ENCODE results near the gene LYAR. TPM values are rescaled to one million over a fixed set of nuclear protein-coding genes. Genes with fewer than 3 reads are reported as not detected.
A peak's percentile ranks its signal among the peaks of the same experiment; 100 is the strongest.

LYAR gene
- 93.9 and 95.5 TPM in 2 replicates for total RNA-seq

DNA sequence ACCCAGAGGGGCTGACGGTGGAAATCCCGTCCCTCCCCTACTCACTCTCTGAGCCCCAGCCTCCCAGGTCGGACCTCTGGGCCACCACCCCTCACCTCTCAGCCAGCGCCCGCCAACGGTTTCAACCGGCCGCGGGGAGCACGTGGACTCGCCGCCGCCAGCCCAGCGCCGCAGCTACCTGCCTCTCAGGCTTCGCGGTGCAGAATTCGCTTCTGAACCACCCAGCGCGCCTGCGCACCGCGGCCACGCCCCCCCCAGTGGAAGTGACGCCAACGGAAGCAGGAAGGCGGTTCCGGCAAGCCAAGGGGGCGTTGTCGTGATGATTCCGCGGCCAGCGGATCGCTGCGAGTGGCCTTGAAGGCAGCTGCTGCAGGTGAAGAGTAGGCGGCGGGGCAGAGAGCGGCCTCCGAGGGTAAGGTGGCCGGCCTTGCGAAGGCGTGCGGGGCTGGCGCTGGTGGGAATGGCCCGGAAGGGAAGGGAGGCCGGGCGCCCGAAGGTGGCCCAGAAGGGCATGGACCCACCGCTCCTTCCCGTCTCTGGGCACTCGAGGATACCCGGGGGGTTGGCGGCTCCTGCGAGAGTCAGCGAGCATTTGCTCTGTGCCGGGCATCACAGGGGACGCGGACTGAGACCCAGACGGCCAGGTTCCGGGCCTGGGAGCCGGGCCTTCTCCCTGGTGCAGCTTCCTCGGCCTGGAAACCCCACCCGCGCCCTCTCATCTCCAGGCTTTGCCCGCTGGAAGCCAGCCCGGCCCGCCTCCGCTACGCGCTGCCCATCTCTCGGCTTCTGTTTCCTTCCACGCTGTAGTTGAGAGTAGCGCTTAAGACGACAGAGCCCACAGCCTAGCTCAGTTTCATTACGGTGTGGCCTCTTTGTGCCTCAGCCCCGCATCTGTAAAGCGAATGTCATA lies at the start of gene LYAR, which contains the start of gene ZBTB49:
Gene LYAR, minus strand, starts transcription at position 214 of the 910 bp plus-strand sequence. CDS start 6,412 bp downstream, outside the sequence.
Gene ZBTB49, plus strand, starts transcription at position 311 of the 910 bp plus-strand sequence. CDS start 9,695 bp downstream, outside the sequence.
- H3K9me3 Mint-ChIP-seq = no peaks in the 10 kb centered on the region
- peak within 1 kb of the TSS; percentile 99 for H3K4me3 Mint-ChIP-seq
- peaks cover 24% of the 10 kb centered on the region for H3K36me3 Mint-ChIP-seq (ENCODE audit: low read depth)
- H3K4me1 Mint-ChIP-seq = peaks cover 41% of the 10 kb centered on the region
- peak within 1 kb of the TSS; percentile 95 for H3K27ac Mint-ChIP-seq
- H3K27me3 Mint-ChIP-seq = no peaks in the 10 kb centered on the region
- DNase-seq = peak; percentile 100
- intact Hi-C loops (cut with micrococcal nuclease) = loop anchor here (1.0 to 2.0 kb wide), 3 partner anchors 42 to 253 kb away; partner anchors contain the start of genes STX18 and TMEM128

DNA sequence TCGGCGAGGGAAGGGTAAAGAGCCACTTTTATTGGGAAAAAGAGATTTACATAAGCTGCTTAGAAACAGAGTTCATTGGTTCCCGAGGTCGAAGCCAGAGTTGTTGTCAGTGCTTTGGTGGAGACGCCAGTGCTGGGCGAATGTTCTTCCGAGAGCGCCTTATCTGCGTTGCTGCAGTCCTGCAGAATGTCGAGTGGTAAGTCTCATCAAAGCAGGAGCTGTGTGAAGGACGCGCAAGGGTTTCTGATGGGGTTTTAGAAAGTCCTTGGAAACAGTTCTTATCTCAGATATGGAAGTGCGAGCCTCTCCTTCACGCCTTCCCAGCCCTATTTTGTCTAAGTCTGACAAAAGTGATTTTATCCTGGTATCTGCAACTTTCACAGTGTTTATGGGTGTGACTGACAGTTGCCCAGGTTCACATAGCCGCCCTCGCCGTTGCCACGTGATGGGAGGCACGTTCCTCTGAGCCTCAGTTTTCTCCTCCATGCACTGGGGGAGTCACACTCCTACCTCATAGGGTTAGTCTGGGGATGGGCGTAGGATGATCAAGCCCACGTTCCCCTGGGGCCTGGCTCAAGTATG lies 49.6 kb upstream of the LYAR start:
- Mint-ChIP-seq H3K27me3 (no peaks in the 10 kb centered on the region), H3K9me3 (no peaks in the 10 kb centered on the region), H3K4me3 (no peak overlapping the region), H3K4me1 (peaks cover 2% of the 10 kb centered on the region), H3K27ac (no peak overlapping the region), H3K36me3 (ENCODE audit: low read depth) (no peaks in the 10 kb centered on the region)
- DNase-seq = no peak
- intact Hi-C loops (cut with micrococcal nuclease) = no loop called here

DNA sequence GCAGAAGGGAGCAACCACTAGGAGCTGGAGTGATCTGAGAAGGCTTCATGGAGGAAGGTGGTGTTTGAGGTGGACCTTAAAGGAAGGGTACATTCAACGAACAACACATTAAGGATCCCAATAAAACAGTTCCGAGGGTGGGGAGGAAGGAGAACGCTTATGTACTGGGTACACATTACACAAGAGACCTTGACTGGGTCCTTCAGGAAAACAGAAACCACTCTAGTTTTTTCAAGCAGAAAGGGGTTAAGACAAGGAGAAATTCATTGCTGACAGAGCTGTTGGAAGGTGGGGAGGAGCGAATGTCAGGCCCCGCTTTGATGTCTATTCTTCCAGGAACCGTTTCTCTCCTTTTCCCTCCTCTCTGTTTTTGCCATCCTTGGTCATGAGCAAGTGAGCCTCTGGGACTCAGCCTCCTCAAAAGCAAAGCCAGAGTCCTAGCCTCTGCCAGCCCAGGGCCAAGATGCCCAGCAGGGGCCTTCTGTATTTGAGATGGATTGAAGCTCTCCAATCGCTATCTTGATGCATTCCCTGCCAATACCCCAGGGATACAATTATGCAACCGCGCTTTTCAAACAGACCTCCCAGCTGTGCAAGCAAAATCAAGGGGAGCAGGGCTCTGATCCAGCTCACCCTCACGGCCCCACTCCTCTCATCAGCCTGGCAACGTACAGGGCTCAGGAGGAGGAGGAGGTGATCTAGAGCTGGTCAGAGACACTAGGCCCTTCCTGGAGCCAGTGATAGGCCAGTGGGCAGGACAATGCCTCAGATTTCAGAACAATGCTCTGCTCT lies 48.5 kb upstream of the LYAR start:
- intact Hi-C loops (cut with micrococcal nuclease) = no loop called here
- Mint-ChIP-seq H3K36me3 (ENCODE audit: low read depth) (no peaks in the 10 kb centered on the region), H3K4me3 (no peak overlapping the region), H3K4me1 (peaks cover 2% of the 10 kb centered on the region), H3K9me3 (no peaks in the 10 kb centered on the region), H3K27me3 (no peaks in the 10 kb centered on the region), H3K27ac (no peak overlapping the region)
- no peak for DNase-seq

DNA sequence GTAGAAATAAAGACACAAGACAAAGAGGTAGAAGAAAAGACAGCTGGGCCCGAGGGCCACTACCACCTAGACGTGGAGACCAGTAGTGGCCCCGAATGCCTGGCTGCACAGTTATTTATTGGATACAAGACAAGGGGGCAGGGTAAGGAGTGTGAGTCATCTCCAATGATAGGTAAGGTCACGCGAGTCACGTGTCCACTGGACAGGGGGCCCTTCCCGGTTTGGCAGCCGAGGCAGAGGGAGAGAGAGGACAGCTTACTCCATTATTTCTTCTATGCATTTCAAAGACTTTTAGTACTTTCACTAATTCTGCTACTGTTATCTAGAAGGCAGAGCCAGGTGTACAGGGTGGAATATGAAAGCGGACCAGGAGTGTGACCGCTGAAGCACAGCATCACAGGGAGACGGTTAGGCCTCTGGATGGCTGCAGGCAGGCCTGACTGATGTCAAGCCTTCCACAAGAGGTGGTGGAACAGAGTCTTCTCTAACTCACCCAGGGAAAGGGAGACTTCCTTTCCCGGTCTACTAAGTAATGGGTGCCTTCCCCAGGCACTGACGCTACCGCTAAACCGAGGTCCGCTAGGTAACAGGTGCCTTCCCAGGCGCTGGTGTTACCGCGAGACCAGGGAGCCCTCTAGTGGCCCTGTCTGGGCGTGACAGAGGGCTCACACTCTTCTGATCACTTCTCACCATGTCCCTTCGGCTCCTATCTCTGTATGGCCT lies 45.0 kb upstream of the LYAR start:
- H3K4me1 Mint-ChIP-seq = peaks cover 2% of the 10 kb centered on the region
- intact Hi-C loops (cut with micrococcal nuclease) = loop anchor here (1.0 to 2.0 kb wide), 3 partner anchors 44 to 83 kb away; partner anchors contain the start of genes LYAR and ZBTB49
- H3K36me3 Mint-ChIP-seq (ENCODE audit: low read depth) = no peaks in the 10 kb centered on the region
- no peak overlapping the region for H3K4me3 Mint-ChIP-seq
- H3K27me3 Mint-ChIP-seq = no peaks in the 10 kb centered on the region
- DNase-seq = peak; percentile 92
- H3K27ac Mint-ChIP-seq = no peak overlapping the region
- no peaks in the 10 kb centered on the region for H3K9me3 Mint-ChIP-seq

DNA sequence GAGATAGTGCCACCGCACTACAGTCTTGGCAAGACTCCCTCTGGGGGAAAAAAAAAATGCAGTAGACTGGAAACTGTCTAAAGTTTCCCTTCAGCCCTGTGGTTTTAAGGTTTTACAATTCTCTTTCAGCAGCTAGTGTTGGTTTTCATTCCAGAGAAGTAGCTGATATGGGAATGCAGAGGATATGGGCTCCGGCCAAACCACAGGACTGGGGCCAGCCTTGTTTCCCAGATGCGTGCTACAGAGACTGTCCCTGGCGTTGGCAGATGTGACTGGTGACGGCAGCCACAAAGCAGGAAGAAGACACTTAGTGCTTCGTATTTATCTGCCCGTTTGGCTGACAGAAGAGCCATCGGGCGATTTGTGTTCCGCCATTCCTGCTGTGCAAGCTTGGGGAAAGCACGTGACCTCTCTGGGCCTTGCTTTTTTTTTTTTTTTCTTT lies 43.3 kb upstream of the LYAR start:
- no peaks in the 10 kb centered on the region for H3K27me3 Mint-ChIP-seq
- no peaks in the 10 kb centered on the region for H3K36me3 Mint-ChIP-seq (ENCODE audit: low read depth)
- H3K4me3 Mint-ChIP-seq = no peak overlapping the region
- no peak for DNase-seq
- intact Hi-C loops (cut with micrococcal nuclease) = no loop called here
- peaks cover 2% of the 10 kb centered on the region for H3K4me1 Mint-ChIP-seq
- no peak overlapping the region for H3K27ac Mint-ChIP-seq
- H3K9me3 Mint-ChIP-seq = no peaks in the 10 kb centered on the region

DNA sequence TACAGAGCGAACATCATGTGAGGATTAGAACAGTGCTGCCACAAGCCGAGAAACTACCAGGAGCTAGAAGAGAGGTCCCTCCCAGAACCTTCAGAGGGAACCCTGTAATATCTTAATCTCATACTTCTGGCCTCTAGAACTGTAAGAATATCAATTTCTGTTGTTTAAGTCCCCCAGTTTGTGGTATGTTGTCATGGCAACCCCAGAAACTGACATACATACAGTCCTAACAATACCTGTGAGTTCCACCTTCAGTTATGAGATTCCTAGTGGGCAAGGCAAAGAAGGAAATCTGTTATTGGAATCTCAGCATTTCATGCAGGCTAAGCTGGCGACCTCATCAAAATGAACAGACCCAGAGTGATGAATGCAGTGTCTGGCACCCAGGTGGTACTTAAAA lies 42.6 kb upstream of the LYAR start:
- no peak overlapping the region for H3K4me3 Mint-ChIP-seq
- DNase-seq = no peak
- H3K36me3 Mint-ChIP-seq (ENCODE audit: low read depth) = no peaks in the 10 kb centered on the region
- no peaks in the 10 kb centered on the region for H3K9me3 Mint-ChIP-seq
- no peak overlapping the region for H3K27ac Mint-ChIP-seq
- no peaks in the 10 kb centered on the region for H3K27me3 Mint-ChIP-seq
- intact Hi-C loops (cut with micrococcal nuclease) = no loop called here
- peaks cover 2% of the 10 kb centered on the region for H3K4me1 Mint-ChIP-seq

- DNase-seq = no peak
- Mint-ChIP-seq H3K4me1 (peaks cover 2% of the 10 kb centered on the region), H3K27me3 (no peaks in the 10 kb centered on the region), H3K4me3 (no peak overlapping the region), H3K36me3 (ENCODE audit: low read depth) (no peaks in the 10 kb centered on the region), H3K27ac (no peak overlapping the region), H3K9me3 (no peaks in the 10 kb centered on the region)
- intact Hi-C loops (cut with micrococcal nuclease) = no loop called here
Observed at GRCh38 chr4:4330794-4331193, 40.8 kb upstream of the LYAR start.

DNA sequence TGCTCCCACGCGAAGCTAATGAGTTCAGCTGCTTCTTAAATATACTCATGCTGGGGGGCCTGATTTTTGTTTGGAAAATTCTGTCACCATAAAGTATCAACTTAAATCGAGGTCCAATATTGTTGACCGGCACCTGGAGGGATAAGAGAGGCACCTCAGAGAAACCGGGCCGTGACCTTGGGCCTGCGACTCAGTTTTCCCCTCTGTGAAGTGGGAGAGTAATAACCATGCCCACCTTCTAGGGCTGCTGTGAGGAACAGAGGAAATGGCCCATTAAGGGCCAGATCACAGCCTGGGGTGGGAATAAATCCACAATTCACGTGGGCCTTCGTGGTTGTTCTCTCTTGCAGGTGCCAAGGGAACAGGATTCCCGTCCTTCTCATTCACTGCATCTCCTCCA lies 39.5 kb upstream of the LYAR start:
- no peak for DNase-seq
- Mint-ChIP-seq H3K4me3 (no peak overlapping the region), H3K4me1 (no peaks in the 10 kb centered on the region)

DNA sequence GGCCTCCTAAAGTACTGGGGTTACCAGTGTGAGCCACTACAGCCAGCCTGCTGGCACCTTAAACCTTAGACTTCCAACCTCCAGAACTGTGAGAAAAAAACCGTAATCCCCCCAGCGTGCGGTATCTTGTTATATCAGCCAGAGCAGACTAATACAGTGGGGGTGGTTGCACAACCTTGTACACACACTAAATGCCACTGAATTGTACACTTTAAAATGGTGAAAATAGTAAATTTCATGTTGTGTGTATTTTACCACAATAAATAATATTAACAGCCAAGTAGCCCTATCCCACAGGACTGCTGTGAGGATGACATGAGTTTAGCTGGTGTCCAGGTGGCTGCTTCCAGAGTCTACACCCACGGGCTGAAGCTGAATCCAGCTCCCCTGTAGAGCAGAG lies 38.9 kb upstream of the LYAR start:
- H3K27me3 Mint-ChIP-seq = no peaks in the 10 kb centered on the region
- H3K4me1 Mint-ChIP-seq = peaks cover 1% of the 10 kb centered on the region
- no peaks in the 10 kb centered on the region for H3K36me3 Mint-ChIP-seq (ENCODE audit: low read depth)
- no peak for DNase-seq
- no peak overlapping the region for H3K27ac Mint-ChIP-seq
- no peaks in the 10 kb centered on the region for H3K9me3 Mint-ChIP-seq
- intact Hi-C loops (cut with micrococcal nuclease) = no loop called here
- H3K4me3 Mint-ChIP-seq = no peak overlapping the region

More for the DNA sequence above, 39.5 kb upstream of the LYAR start:
- no peaks in the 10 kb centered on the region for H3K36me3 Mint-ChIP-seq (ENCODE audit: low read depth)
- H3K27me3 Mint-ChIP-seq = no peaks in the 10 kb centered on the region
- no peaks in the 10 kb centered on the region for H3K9me3 Mint-ChIP-seq
- intact Hi-C loops (cut with micrococcal nuclease) = no loop called here
- no peak overlapping the region for H3K27ac Mint-ChIP-seq

DNA sequence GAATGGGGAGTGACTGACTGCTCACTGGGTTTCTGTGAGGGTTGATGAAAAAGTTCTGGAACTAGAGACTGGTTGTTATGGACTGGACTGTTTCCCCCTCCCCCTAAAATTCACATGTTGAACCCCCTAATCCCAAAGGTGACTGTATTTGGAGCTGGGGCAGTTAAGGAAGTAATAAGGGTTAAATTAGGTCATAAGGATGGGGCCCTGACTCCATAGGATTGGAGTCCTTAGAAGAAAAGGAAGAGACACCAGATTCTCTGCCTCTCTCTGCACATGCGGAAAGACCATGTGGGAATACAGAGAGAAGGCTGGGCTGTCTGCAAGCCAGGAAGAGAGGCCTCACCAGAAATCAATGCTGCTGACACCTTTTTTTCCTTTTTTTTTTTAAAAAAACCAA lies 38.3 kb upstream of the LYAR start:
- Mint-ChIP-seq H3K27me3 (no peaks in the 10 kb centered on the region), H3K36me3 (ENCODE audit: low read depth) (no peaks in the 10 kb centered on the region), H3K4me1 (peaks cover 3% of the 10 kb centered on the region), H3K9me3 (no peaks in the 10 kb centered on the region), H3K27ac (no peak overlapping the region), H3K4me3 (no peak overlapping the region)
- DNase-seq = no peak
- intact Hi-C loops (cut with micrococcal nuclease) = no loop called here

GRCh38 chr4:4327652-4328121 lies 37.7 kb upstream of the LYAR start:
- Mint-ChIP-seq H3K27ac (no peak overlapping the region), H3K36me3 (ENCODE audit: low read depth) (peaks cover 1% of the 10 kb centered on the region), H3K4me3 (no peak overlapping the region), H3K4me1 (peaks cover 3% of the 10 kb centered on the region), H3K27me3 (no peaks in the 10 kb centered on the region), H3K9me3 (no peaks in the 10 kb centered on the region)
- intact Hi-C loops (cut with micrococcal nuclease) = no loop called here
- no peak for DNase-seq

- no peak for DNase-seq
- H3K36me3 Mint-ChIP-seq (ENCODE audit: low read depth) = peaks cover 5% of the 10 kb centered on the region
- no peak overlapping the region for H3K27ac Mint-ChIP-seq
Observed at GRCh38 chr4:4326166-4326565, 36.2 kb upstream of the LYAR start.

DNA sequence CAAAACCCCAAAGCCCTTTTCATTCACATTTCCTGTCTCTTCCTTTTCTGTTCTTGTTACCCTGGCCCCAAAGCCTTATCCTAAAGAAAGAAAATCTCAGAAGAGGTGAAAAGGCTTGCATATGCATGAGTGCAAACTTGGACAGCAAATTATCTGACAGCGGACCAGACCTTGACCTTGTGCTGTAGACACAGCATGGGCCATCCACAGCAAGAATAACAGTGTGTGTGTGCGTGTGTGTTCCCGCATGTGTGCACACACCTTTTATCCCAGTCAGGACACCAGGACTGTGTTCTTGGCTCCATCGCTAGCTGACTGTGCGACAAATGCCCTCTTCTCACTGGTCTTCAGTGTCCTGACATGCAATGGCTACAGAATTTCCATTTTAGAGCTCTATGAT lies 35.4 kb upstream of the LYAR start:
- Mint-ChIP-seq H3K4me1 (peaks cover 3% of the 10 kb centered on the region), H3K27me3 (no peaks in the 10 kb centered on the region), H3K27ac (no peak overlapping the region), H3K9me3 (no peaks in the 10 kb centered on the region), H3K36me3 (ENCODE audit: low read depth) (peaks cover 8% of the 10 kb centered on the region), H3K4me3 (no peak overlapping the region)
- no peak for DNase-seq
- intact Hi-C loops (cut with micrococcal nuclease) = no loop called here

More at GRCh38 chr4:4326166-4326565, 36.2 kb upstream of the LYAR start:
- Mint-ChIP-seq H3K4me1 (peaks cover 3% of the 10 kb centered on the region), H3K9me3 (no peaks in the 10 kb centered on the region), H3K27me3 (no peaks in the 10 kb centered on the region), H3K4me3 (no peak overlapping the region)
- intact Hi-C loops (cut with micrococcal nuclease) = no loop called here

All from activated CD4-positive, alpha-beta T cell treated with anti-CD3 and anti-CD28 coated beads, Interleukin-2, amount 10 ng/mL, durations not matched to agents 24 days and 14 days (primary cell).